Hematopoietic multipotent progenitor cell treated with erythropoietin and hydrocortisone succinate and interleukin-3 and kit ligand, for 8 days (in vitro differentiated cells): Measurements from ENCODE around the gene KMT5C.
A peak's percentile ranks its signal among the peaks of the same experiment; 100 is the strongest.

Experiments
- DNase-seq: peaks from one replicate; pipeline ENCODE4 v3.0.0-alpha.2; 2015

The KMT5C gene

GRCh38 chr19:55348317-55349034, 8.8 kb downstream of the KMT5C start:
- no peak for DNase-seq

- no peak for DNase-seq
Observed at GRCh38 chr19:55350620-55351315, 11.1 kb downstream of the KMT5C start.

DNA sequence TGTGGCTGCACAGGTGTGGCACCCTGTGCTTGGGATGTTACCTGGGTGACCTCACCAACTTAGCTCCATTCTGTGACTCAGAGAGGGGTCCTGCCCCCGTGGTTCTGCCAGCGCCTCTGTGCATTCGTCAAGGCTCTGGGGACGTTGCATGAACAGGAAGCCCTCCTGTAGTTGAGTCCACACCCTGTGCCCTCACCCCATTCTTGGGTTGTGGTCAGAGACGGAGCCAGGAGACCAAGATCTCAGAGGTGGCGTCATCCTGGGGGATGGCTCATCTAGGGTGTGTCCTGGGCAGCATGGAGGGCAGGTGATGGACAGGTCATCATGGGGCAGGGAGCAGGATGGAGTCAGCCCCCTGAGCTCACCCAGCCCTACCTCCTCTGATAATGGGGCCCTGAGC, 12.4 kb downstream of the KMT5C start:
- no peak for DNase-seq

DNA sequence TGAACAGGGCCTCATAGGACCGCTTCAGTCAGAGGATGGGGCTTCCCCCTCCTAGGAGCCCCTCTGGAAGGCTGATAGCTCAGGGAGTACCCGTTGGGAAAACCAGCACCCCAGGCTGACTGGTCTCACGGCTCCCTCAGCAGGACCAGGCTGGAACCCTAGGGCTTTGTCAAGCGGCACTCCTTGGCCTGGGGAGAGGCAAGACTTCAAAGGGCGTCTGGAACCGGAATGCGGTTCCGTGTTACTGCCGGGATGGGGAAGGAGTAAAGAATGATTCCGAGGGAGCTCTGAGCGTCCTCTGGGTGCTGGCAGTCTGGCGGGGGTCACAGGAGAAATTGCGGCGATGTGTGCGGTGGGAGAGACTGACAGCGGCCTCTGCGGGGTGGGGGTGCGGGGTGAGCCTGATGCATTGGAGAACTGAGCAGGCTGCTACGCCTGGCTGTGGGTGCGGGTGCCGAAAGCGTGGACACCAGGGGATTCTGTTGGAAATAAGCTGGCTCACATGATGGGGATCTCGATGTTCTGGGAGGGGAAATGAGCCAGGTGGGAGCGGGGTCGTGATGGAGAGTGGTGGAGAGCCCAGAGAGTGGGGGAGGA, 13.0 kb downstream of the KMT5C start:
- no peak for DNase-seq

DNA sequence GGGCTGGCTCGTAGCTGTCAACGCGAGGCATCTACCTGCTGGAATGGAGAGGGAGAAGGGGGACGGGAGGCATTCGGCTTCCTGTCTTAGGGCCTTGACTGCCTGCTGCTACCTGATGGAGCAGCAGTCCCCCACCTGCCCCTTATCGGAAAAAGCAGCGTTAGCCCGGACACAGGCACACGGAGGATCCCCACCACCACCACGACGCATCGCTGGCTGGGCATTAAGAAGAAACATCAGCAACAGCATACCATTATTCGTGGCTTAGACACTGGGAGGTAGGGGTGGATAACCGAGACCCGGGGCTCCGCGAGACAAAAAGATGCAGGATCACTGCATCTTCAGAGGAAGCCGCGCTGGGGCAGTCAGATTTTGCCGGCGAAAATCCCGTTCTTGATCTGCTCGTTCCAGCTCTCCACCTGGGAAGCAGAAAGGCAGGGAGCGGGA, 13.7 kb downstream of the KMT5C start:
- DNase-seq = no peak

GRCh38 chr19:55353803-55354697, 14.4 kb downstream of the KMT5C start:
- peak; percentile 59 for DNase-seq

- DNase-seq = no peak
Observed at GRCh38 chr19:55354698-55355212, 15.1 kb downstream of the KMT5C start, which contains the start of gene COX6B2. Gene COX6B2 (minus strand): TSS chr19:55354719. CDS start chr19:55354521, 198 bp downstream.

- no peak for DNase-seq
Observed at GRCh38 chr19:55355213-55355821, 15.6 kb downstream of the KMT5C start.

GRCh38 chr19:55358493-55358892, 18.8 kb downstream of the KMT5C start:
- DNase-seq = no peak

DNA sequence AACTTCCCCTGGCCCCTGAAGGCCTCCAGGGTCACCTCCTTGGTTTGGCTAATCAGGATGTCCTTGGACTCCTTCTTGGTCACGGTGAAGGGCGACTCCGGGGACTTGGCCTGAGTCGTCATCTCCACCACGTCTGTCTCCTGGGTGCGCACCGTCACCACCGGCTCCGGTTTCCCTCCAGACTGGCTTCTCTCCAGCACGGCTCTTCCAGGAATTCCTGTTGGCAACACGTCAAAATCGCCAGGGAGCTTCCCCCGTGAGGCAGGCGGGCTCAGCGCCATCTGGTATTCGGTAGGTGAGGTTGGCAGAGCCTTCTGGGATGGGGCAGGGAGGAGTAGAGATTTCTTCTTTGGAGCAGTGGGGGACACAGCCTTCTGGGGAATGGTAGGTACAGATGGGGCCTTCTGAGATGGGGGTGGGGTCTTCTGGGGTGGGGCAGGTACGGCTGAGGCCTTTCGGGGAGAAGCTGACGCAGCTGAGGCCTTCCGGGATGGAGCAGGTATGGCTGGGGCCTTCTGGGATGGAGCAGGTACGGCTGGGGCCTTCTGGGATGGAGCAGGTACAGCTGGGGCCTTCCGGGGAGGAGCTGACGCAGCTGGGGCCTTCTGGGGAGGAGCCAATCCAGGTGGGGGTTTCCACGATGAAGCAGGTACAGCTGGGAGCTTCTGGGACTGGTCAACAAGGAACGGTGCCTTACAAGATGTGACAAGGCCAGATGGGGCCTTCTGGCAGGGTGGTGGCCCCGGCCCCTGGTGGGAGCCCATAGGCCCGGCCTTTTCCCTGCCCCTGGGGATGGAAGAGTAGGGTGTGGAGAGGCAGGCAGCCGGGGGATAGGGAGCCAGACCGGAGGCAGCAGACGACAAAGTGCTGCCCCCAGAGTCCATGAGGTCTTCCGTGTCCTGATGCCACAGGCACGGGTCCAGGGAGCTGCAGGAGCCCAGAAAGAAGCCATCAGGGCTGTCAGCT, 19.6 kb downstream of the KMT5C start:
- no peak for DNase-seq

- DNase-seq = no peak
Observed at GRCh38 chr19:55360902-55361301, 21.2 kb downstream of the KMT5C start.

- DNase-seq = no peak
Observed at GRCh38 chr19:55362174-55362989, 22.7 kb downstream of the KMT5C start.

DNA sequence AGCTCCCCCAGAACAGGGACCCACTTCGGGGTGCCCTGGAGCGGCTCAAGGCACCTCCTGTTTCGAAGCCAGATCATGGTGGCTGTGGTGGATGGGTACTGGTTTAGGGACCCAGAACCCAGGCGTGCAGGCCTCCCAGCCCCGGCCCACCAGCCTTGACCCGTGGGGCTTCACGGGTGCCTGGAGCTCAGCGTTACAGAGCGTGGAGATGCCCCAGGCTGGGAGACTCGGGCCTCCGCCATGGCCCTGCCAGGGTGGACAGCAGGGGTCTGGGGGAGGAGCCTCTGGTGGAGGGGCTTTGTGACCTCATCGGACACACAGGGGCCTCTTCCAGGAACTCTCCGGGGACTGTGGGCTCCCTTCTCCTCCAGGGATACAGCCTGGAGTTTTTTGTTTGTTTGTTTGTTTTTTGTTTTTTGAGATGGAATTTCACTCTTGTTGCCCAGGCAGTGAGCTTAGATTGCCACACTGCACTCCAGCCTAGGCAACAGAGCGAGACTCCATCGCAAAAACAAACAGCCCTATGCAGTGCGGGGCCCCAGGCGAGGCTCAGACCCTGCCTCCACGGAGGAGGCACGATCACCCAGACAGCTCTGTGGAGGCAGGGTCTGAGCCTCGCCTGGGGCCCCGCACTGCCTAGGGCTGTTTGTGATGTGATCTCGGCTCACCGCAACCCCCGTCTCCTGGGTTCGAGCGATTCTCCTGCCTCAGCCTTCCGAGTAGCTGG, 23.5 kb downstream of the KMT5C start, which contains the start of gene GARIN5B:
Gene GARIN5B (minus strand): TSS at position 271 of the 727 bp plus-strand sequence. CDS start 194 bp downstream, at position 77.
- no peak for DNase-seq

DNA sequence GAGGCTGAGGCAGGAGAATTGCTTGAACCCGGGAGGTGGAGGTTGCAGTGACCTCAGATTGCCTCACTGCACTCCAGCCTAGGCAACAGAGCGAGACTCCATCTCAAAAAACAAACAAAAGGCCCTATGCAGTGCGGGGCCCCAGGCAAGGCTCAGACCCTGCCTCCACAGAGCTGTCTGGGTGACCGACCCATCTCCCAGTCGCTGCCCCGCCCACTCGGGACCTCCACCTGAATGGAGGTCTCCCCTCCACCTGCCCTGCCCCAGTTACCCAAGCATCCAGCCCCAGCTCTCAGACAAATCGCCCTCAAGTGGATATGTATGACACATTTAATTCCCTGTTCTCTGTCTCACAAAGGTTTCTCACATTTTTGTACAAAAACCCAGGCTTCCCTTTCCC, 25.6 kb downstream of the KMT5C start:
- DNase-seq = no peak

- no peak for DNase-seq
Observed at GRCh38 chr19:55365964-55366363, 26.3 kb downstream of the KMT5C start.

- DNase-seq = no peak
Observed at GRCh38 chr19:55366790-55367189, 27.1 kb downstream of the KMT5C start.

DNA sequence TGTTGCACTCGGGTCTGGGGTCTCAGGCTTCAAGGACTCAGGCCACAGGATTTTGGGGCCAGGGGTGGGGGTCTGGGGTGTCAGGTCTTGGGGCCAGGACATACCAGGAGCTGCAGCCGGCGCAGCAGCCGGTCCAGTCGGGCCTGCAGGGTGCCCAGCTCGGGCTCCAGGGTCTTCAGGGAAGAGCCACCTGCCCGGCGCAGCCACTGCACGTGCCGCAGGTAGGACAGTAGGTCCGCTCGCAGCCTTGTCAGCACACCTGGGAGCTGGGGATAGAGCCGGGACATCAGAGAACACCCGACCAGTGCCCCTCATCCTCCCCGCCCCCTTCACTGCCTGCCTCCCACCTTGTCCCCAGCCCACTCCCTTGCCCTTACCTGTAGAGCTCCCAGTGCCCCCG, 28.4 kb downstream of the KMT5C start:
- no peak for DNase-seq

GRCh38 chr19:55368701-55369563, 29.3 kb downstream of the KMT5C start:
- DNase-seq = no peak
